Middle frontal gyrus (tissue), 1 donor: Measurements from ENCODE around the gene TMEM186.
"Not testable (repeated sequence)": the region's sequence is repeated elsewhere in the genome, so short reads cannot be mapped to it uniquely, and the experiment has no call there.

Experiments
- DNase-seq: peaks from one replicate; pipeline ENCODE4 v3.0.0-alpha.2; 2015; ENCODE audit warnings: low spot score; ENCODE audit errors: extremely low spot score

The TMEM186 gene

DNA sequence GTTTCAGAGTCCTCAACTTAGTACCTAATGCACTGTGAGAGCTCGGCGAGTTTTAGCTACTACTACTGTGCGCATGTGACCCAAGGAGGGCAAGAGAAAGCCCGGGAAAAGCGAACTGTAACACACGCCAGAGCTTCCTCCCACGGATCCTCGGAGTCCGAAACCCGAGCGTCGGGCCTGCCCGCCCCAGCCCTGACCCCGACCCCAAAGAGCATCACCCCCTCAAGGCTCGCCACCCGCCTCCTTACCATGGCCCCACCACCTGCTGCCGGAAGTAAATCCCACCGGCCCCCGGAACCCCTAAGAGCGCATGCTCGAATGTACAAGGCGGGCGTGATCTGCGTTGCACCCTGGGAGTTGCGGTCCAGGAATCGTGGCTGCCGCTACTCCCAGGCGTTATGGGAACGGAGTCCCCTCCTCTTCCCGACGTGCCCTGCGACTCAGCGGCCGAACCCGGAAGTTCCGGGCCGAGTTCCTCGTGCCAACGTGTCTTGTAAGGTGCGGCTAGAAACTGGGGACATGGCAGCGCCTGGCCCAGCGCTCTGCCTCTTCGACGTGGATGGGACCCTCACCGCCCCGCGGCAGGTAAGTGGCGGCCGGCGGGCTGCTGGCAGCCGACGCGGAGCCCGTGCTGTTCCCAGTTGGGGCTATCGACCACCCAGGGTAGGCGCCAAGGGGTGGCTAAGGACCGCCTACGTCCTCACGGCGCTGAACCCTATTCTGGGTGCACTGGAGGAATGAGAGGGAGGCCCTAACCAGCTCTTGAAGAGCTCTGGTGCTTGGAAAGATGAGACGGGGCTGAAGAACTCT, at the start of gene TMEM186, which contains the start of gene PMM2:
Gene TMEM186 (minus strand): TSS at position 276 of the 810 bp plus-strand sequence. CDS start 25 bp downstream, at position 251.
Gene PMM2 (plus strand): TSS at position 476 of the 810 bp plus-strand sequence. CDS start 44 bp downstream, at position 520.
- DNase-seq, result peak; percentile 95

GRCh38 chr16:8847145-8847544, 49.7 kb upstream of the TMEM186 start:
- no peak for DNase-seq

DNA sequence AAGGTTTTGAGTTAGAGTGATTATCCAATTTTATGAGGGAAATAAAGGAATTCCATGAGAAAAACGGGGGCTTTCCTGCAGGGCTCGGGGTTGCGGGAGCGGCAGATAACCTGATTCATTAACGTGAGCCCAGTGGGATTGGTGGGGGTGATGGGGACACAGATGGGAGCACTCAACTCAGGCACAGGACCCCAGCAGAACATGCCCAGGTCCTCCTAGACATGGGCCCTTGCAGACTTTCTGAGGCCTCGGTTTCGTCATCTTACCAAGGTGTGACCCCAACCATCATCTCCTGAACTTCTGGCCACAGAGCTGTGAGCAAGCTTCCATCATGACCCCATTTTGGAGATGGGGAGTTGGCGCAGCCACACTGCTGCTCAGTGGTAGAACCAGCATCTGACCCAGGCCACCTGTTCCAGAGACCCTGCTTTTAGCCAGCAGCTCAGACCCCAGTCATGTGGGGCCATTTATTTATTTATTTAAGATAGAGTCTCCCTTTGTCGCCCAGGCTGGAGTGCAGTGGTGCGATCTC, 49.0 kb upstream of the TMEM186 start:
- no peak for DNase-seq

DNA sequence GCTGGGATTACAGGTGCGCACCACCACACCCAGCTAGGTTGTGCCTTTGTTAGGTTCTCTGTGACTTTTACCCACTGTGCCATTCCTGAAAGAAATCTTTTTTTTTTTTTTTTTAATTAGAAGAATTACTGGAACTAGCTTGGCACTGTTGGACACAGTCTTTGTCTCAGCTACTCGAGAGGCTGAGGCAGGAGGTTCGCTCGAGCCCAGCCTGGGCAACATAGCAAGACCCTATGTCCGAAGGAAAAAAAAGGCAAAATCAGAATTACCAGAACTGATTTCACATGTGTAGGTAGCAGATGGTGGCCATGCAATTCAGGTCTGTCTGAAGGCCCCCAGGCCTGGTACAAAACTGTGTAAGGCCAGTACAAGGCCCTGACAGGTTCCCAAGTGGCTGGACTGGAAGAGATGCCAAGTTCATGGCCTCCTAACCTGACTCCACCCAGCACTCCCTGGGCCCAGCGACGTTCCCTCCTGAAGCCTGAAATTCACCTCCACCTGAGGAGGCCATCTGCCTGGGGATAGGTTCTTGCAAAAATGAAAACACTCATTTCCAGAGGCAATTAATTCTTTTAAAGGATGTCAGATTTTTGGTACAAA, 48.4 kb upstream of the TMEM186 start:
- no peak for DNase-seq

DNA sequence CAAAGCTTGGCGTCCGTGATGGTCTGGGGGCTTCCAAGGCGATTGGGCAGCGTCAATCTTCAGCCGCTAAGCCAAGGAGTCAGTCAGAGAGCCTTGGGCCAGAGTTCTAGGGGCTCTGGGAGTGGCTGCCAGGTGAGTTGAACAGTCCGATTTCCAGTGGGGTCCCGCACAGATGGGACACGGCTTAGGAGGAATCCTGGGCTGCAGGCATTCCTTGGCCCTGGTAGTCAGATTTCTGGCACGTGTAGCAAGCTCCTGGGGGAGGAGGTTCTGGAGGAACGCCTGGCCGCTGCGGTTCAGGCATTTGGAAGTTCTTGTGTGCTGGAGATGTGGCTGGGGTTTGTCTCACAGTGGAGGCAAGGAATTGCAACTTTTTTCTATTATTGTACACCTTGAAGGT, 45.9 kb upstream of the TMEM186 start:
- not testable (repeated sequence) for DNase-seq

GRCh38 chr16:8842016-8842415, 44.6 kb upstream of the TMEM186 start:
- not testable (repeated sequence) for DNase-seq

- DNase-seq, result not testable (repeated sequence)
Measured at GRCh38 chr16:8837594-8837993, 40.2 kb upstream of the TMEM186 start.

DNA sequence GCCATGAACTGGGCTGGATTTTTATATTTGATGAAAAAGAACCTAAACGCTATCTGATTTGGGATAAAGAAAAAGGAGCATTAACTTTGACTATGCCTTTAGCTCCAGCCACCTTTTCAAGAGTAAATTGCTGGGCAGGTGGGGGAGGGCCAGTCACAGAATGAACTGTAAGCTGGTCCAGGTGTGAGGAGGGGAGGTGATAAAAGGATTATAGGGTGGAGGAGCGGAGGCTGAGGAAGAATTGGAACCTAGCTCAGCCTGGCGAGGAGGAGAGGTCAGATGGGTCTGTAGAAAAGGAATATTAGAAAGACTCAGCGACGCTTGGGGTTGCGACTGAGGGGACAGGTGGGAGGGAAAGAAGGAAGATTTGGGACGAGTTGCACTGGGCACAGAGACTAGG, 39.4 kb upstream of the TMEM186 start:
- DNase-seq, result not testable (repeated sequence)

DNA sequence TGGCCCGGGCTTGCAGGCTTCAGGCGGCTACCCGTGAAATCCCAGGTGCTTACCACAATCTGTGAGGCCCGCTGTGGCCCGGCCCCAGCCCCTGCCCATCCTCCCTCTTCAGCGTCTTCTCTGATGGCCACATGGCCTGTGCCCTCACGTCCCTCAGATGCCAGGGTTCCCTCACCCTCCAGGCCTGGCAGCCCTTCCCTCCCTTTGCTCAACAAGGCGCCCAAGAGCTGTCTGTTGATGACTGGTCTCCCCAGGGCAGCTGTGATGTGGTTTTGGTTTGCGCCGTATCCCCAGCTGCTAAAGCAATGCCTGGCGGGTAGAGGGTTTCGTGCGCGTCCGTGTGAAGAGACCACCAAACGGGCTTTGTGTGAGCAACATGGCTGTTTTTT, 35.3 kb upstream of the TMEM186 start:
- no peak for DNase-seq

DNA sequence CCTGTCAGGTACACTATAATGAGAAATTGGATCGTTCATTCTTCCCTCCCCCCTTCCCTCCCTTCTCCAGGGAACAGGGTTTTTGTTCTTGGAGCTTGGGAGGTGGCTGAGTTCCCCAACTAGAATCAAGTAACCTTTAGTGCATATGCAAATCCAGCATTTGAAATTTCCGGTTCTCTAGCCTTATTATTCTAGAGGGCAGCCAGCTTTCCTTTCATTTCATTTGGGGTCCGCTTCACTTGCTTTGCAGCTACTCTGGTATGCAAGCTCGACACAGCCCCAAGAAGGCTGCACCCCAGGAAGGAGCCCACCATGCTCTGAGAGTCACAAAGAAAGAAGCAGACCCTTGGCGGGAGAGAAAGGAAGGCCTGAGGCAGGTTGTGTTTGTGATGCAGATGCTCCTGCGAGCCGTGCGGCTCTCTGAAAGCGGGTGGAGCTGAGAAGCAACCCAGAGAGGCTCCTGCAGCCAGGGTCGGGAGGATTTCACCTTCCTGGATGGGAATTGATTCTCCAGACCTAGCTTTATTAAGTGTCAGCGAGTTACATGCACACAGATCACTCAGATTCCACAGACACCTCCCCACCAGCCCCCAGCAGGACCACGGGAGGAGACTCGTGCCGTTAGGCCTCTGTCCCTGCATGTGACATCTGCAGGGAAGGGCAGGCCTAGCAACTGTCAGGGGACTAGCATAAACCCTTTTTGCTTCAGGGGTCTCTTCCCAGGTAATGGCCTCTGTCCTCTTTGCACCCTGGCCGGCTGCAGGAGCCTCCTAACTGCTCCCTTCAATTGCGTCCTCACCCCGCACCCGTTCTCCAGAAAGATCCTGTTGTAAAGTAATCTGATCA, 34.7 kb upstream of the TMEM186 start:
- DNase-seq, result no peak

DNA sequence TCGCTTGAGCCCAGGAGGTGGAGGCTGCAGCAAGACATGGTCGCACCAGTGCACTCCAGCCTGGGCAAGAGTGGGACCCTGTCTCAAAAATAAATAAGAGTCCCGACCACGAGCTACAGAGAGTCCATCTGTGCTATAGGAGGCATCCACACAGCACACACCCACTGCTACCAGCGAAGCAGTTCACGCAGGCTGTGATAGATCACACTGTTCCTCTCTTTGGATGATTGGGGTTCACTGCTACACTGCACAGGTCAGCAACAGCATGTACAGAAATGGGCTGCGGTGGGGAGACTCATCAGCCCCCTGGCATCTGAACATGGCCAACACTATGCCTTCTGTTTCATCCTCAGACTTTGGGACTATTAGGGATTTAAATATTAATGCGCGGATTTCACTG, 34.0 kb upstream of the TMEM186 start:
- DNase-seq, result no peak

GRCh38 chr16:8828541-8829165, 31.2 kb upstream of the TMEM186 start:
- DNase-seq, result no peak

- no peak for DNase-seq
Measured at GRCh38 chr16:8826278-8826879, 28.9 kb upstream of the TMEM186 start.

GRCh38 chr16:8822403-8822802, 25.0 kb upstream of the TMEM186 start:
- no peak for DNase-seq

GRCh38 chr16:8819411-8820034, 22.1 kb upstream of the TMEM186 start:
- DNase-seq, result no peak

GRCh38 chr16:8818504-8819270, 21.2 kb upstream of the TMEM186 start:
- no peak for DNase-seq

DNA sequence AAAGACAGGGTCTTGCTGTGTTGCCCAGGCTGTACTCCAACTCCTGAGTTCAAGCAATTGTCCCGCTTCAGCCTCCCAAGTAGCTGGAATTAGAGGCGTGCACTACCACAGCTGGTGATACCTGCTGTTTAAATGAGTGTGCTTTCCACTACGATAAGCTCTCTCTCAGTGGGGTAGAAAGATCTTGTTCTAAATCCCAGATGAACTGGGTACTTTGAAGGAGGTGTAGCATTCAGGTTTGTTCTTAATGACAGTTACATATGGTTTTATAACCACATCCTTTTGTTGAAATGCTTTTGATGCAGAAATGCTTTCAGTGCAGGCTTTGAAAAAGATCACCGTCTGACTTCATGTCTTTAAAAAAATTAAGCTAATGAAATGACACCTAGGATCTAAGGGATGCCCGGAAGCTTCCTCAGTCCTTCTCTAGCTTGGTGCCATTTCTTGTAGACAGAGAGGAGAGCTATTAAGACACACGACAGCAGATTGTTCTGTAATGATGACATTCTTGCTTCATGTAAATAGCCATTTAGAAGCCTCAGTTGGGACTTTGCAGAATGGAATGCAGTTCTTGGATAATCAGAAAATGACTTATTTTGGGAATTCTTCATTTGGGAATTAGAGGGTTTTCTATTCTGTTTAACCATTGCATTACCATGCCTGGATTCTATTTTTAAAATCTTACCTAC, 19.7 kb upstream of the TMEM186 start:
- no peak for DNase-seq

- no peak for DNase-seq
Measured at GRCh38 chr16:8814095-8814806, 16.8 kb upstream of the TMEM186 start.
